HepG2 (cell line): ENCODE data around the gene DDX20. TPM values are rescaled to one million over a fixed set of nuclear protein-coding genes. Genes with fewer than 3 reads are reported as not detected.

Experiments
- ATAC-seq: fragments of 200-7000 bp; cut with Tn5 transposase; 3 replicates; pipeline ENCODE4 v1.9.1; 2020; ENCODE audit warnings: mild to moderate bottlenecking, moderate library complexity
- BruUV-seq: library from RNA; stranded (reverse); fragments of 400-500 nt; replicated peaks from 2 replicates; lab custom pipeline; 2021; lab: Mats Ljungman, UMichigan
- CTCF ChIA-PET: fragments of 300-600 bp; formaldehyde crosslinking; extraction: SDS; loops from one replicate; lab custom pipeline; 2021; ENCODE audit warnings: low total read pairs, inconsistent platforms, low intra/inter-chr PET ratio; lab: Yijun Ruan, JAX
- POLR2A ChIA-PET: fragments of 350-600 bp; sonication (Branson Sonifier 250); formaldehyde crosslinking; loops from one replicate; lab custom pipeline; 2020; ENCODE audit warnings: antibody characterized with exemption, inconsistent platforms; lab: Yijun Ruan, JAX
- DNase-seq: peaks from one replicate; pipeline ENCODE4 v3.0.0-alpha.2; 2015; ENCODE audit warnings: low spot score
- FAIRE-seq: peaks from 3 replicates; lab custom pipeline; 2011; peaks lifted over from hg19 to GRCh38; lab: Jason Lieb, UNC
- H2AFZ ChIP-seq: one replicate; pipeline ENCODE4 v1.6.1; 2011; ENCODE audit warnings: low read length, inconsistent platforms
- H3K27ac ChIP-seq: fragments of 300-600 bp; 3 replicates; pipeline ENCODE4 v1.8.0; 2011; ENCODE audit warnings: mixed run types, mild to moderate bottlenecking, mixed read lengths, low read length, inconsistent platforms; ENCODE audit not compliant: insufficient read depth; ENCODE audit errors: extremely low read length
- H3K27me3 ChIP-seq, 2 experiments: fragments of 200-600 bp in 1 of 2; 2 replicates in 1 of 2; 3 replicates in 1 of 2; pipeline versions ENCODE4 v1.6.0 to v1.8.0; 2011; ENCODE audit warnings: low read length in 2 of 2, mild to moderate bottlenecking in 2 of 2, moderate library complexity in 2 of 2, inconsistent platforms in 1 of 2; ENCODE audit not compliant: insufficient read depth in 2 of 2, control insufficient read depth in 1 of 2
- H3K36me3 ChIP-seq, 2 experiments: fragments of 200-600 bp in 1 of 2; replicated peaks in 1 of 2; 2 replicates in 1 of 2; 3 replicates in 1 of 2; pipeline versions ENCODE4 v1.5.1 to v1.8.0; 2011; ENCODE audit warnings: low read length in 2 of 2, inconsistent platforms in 1 of 2; ENCODE audit not compliant: insufficient read depth in 2 of 2, control insufficient read depth in 1 of 2
- H3K4me1 ChIP-seq: 2 replicates; pipeline ENCODE4 v1.5.1; 2012; ENCODE audit warnings: low read length, inconsistent platforms; ENCODE audit not compliant: insufficient read depth
- H3K4me2 ChIP-seq: 2 replicates; pipeline ENCODE4 v1.6.0; 2011; ENCODE audit warnings: low read depth, low read length, inconsistent platforms
- H3K4me3 ChIP-seq, 3 experiments: fragments of 200-600 bp in 1 of 3; sonication (generic), shearing (Covaris generic) in 1 of 3; replicated peaks in 1 of 3; 2 replicates each; pipeline ENCODE4 v1.5.1; 2011 to 2016; ENCODE audit warnings: low read length in 3 of 3, inconsistent platforms in 2 of 3, low read depth in 2 of 3, mild to moderate bottlenecking in 2 of 3, control low read depth in 1 of 3, mixed read lengths in 1 of 3; ENCODE audit not compliant: insufficient read depth in 1 of 3
- H3K79me2 ChIP-seq: one replicate; pipeline ENCODE4 v1.6.1; 2011; ENCODE audit warnings: low read length, inconsistent platforms; ENCODE audit not compliant: insufficient read depth
- H3K9ac ChIP-seq: 2 replicates; pipeline ENCODE4 v1.6.0; 2011; ENCODE audit warnings: mild to moderate bottlenecking, low read depth, low read length, inconsistent platforms; ENCODE audit not compliant: insufficient read depth
- H3K9me3 ChIP-seq: 2 replicates; pipeline ENCODE4 v1.5.1; 2012; ENCODE audit warnings: mild to moderate bottlenecking, low read length
- H4K20me1 ChIP-seq: 2 replicates; pipeline ENCODE4 v1.6.0; 2011; ENCODE audit warnings: inconsistent platforms, mild to moderate bottlenecking, low read length, moderate library complexity; ENCODE audit not compliant: insufficient read depth
- CCAR2 ChIP-seq: fragments of 200-400 bp; formaldehyde crosslinking; optimal IDR thresholded peaks from 2 replicates; pipeline ENCODE3; 2018; ENCODE audit warnings: low read depth, mild to moderate bottlenecking, low read length, moderate library complexity
- MBNL3 ChIP-seq: fragments of 250-450 bp; sonication (Bioruptor Pico); conservative IDR thresholded peaks from 2 replicates; pipeline ENCODE4 v1.8.0; 2022; ENCODE audit warnings: mild to moderate bottlenecking, inconsistent platforms
- NCOA2 ChIP-seq: sonication (generic); formaldehyde crosslinking; IDR thresholded peaks from 2 replicates; pipeline ENCODE4 v1.8.0; 2022; ENCODE audit warnings: inconsistent platforms
- PHF5A ChIP-seq: IDR thresholded peaks from one replicate; pipeline ENCODE4 v1.6.1; 2018; ENCODE audit warnings: low read depth, missing genetic modification reagents; ENCODE audit not compliant: unreplicated experiment
- RFX3 ChIP-seq: IDR thresholded peaks from 2 replicates; pipeline ENCODE4 v1.6.1; 2016; ENCODE audit warnings: missing biosample characterization, missing genetic modification reagents
- RNF2 ChIP-seq: fragments of 450-650 bp; conservative IDR thresholded peaks from 2 replicates; pipeline ENCODE4 v1.6.1; 2016; ENCODE audit warnings: low read depth
- TEAD3 ChIP-seq: optimal IDR thresholded peaks from 2 replicates; pipeline ENCODE3; 2016; ENCODE audit warnings: borderline replicate concordance
- YEATS4 ChIP-seq: sonication (generic); formaldehyde crosslinking; IDR thresholded peaks from 2 replicates; pipeline ENCODE4 v1.4.0; 2020; ENCODE audit warnings: missing genetic modification reagents, borderline replicate concordance
- ZC3H4 ChIP-seq: sonication (generic); formaldehyde crosslinking; IDR thresholded peaks from 2 replicates; pipeline ENCODE4 v1.4.0; 2020; ENCODE audit warnings: missing genetic modification reagents, borderline replicate concordance
- ZFP36 ChIP-seq: fragments of 150-350 bp; IDR thresholded peaks from 2 replicates; pipeline ENCODE4 v1.6.1; 2018; ENCODE audit warnings: borderline replicate concordance, low read length, low read depth; ENCODE audit not compliant: partially characterized antibody
- ZKSCAN1 ChIP-seq: fragments of 150-350 bp; IDR thresholded peaks from 2 replicates; pipeline ENCODE4 v1.6.1; 2014; ENCODE audit warnings: low read length
- ZNF101 ChIP-seq: sonication (generic); formaldehyde crosslinking; IDR thresholded peaks from 2 replicates; pipeline ENCODE4 v1.4.0; 2020; ENCODE audit warnings: mild to moderate bottlenecking, low read depth, missing genetic modification reagents, borderline replicate concordance
- ZNF205 ChIP-seq: IDR thresholded peaks from 2 replicates; pipeline ENCODE4 v1.6.1; 2018; ENCODE audit warnings: missing biosample characterization, missing genetic modification reagents
- WGBS: methylation state at CpG from one replicate; pipeline ENCODE4 v1.1.6; 2017; ENCODE audit warnings: low lambda C conversion rate; 5-methylcytosine and 5-hydroxymethylcytosine counted together
- in situ Hi-C: cut with HindIII; loops from 2 replicates; pipeline ENCODE4 v1.10.0; 2017; ENCODE audit warnings: low pct_unique_long_range_greater_than_20kb; ENCODE audit not compliant: extremely low pct_ligation_motif_present
- intact Hi-C: fragments of 100-400 bp; cut with micrococcal nuclease; formaldehyde crosslinking; loops from one replicate; pipeline ENCODE4 v1.10.0; 2022; ENCODE audit not compliant: unreplicated experiment
- polyA plus RNA-seq, 8 experiments: library from polyadenylated mRNA; depleted of rRNA in 3 of 8; stranded (reverse) in 7 of 8; unstranded in 1 of 8; fragments of >200 nt; fragmentation: Illumina TruSeq in 4 of 8; extraction: Trizol in 4 of 8; gene quantifications; 2 replicates each; pipeline versions ENCODE4 v1.2.1 to v1.2.3, GENCODE V29; 2011 to 2016; ENCODE audit warnings: low read depth in 4 of 8, missing spikeins in 1 of 8, mixed read lengths in 1 of 8; ENCODE audit not compliant: insufficient read depth in 1 of 8
- total RNA-seq, 5 experiments: library from RNA; depleted of rRNA; stranded (reverse); fragments of >200 nt; fragmentation: Illumina TruSeq; extraction: Trizol; gene quantifications; 2 replicates each; pipeline ENCODE4 v1.2.3, GENCODE V29; 2016; ENCODE audit warnings: low read depth in 1 of 5
- TF ChIP-seq, protein P1 (sequence below): sonication (generic); formaldehyde crosslinking; IDR thresholded peaks from 2 replicates; pipeline ENCODE4 v1.5.0; 2020; ENCODE audit warnings: mild to moderate bottlenecking, missing genetic modification reagents, borderline replicate concordance
- TF ChIP-seq, protein P2 (sequence below): sonication (generic); formaldehyde crosslinking; conservative IDR thresholded peaks from 2 replicates; pipeline ENCODE4 v1.8.0; 2022; ENCODE audit warnings: missing genetic modification reagents

DDX20 gene
- total and polyA plus RNA-seq, 2 of the 13 experiments (the other 11 are each of a cell fraction or from before 2014, with no cell fraction given) = 4.0 to 14.3 TPM

DNA sequence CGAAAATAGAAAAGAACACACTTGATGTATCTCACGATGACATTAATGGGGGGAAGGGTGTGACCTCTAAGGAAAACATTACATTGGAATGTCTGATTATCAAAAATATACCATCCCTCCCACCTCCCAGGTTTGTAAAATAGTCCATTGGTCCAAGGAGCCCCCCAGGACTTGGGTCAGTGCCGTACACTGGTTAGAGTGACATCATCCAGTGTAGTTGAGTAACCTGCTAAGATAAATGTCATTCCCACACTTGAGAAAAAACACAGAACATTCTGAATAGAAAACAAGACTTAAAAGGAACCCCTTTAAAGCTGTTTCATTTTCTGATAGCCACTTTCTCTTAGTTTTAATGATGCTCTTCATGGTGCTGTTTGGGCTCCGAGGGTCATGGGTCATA lies 15.2 kb downstream of the DDX20 start:
- Histone ChIP-seq H3K27ac (no peak overlapping the region), H3K79me2 (no peaks in the 10 kb centered on the region), H3K9me3 (no peaks in the 10 kb centered on the region), H3K4me2 (no peak overlapping the region), H3K36me3 (peaks cover 6 to 11% of the 10 kb centered on the region in 2 experiments; a peak in 3 of 5 replicates), H4K20me1 (no peaks in the 10 kb centered on the region), H3K27me3 (no peaks in the 10 kb centered on the region), H3K9ac (no peak overlapping the region), H3K4me3 (no peak overlapping the region), H3K4me1 (peaks cover 12% of the 10 kb centered on the region; the same call in 1 of the 2 replicates), H2AFZ (no peak overlapping the region)
- FAIRE-seq (no peak), DNase-seq (no peak), ATAC-seq (no peak)
- ChIA-PET CTCF (no interaction called here), POLR2A (no interaction called here)
- in situ Hi-C loops (no loop called here), intact Hi-C loops (no loop called here)
- BruUV-seq = no TSS peak
- WGBS = 94% methylated on average over 4 of the region's 4 CpGs
- no peak for TF ChIP-seq TEAD3 (CRISPR knock-in tag)
- TF ChIP-seq YEATS4 = no peak
- no peak for TF ChIP-seq ZNF101
- TF ChIP-seq MBNL3 = no peak
- no peak for TF ChIP-seq ZKSCAN1
- TF ChIP-seq, protein P1, sequence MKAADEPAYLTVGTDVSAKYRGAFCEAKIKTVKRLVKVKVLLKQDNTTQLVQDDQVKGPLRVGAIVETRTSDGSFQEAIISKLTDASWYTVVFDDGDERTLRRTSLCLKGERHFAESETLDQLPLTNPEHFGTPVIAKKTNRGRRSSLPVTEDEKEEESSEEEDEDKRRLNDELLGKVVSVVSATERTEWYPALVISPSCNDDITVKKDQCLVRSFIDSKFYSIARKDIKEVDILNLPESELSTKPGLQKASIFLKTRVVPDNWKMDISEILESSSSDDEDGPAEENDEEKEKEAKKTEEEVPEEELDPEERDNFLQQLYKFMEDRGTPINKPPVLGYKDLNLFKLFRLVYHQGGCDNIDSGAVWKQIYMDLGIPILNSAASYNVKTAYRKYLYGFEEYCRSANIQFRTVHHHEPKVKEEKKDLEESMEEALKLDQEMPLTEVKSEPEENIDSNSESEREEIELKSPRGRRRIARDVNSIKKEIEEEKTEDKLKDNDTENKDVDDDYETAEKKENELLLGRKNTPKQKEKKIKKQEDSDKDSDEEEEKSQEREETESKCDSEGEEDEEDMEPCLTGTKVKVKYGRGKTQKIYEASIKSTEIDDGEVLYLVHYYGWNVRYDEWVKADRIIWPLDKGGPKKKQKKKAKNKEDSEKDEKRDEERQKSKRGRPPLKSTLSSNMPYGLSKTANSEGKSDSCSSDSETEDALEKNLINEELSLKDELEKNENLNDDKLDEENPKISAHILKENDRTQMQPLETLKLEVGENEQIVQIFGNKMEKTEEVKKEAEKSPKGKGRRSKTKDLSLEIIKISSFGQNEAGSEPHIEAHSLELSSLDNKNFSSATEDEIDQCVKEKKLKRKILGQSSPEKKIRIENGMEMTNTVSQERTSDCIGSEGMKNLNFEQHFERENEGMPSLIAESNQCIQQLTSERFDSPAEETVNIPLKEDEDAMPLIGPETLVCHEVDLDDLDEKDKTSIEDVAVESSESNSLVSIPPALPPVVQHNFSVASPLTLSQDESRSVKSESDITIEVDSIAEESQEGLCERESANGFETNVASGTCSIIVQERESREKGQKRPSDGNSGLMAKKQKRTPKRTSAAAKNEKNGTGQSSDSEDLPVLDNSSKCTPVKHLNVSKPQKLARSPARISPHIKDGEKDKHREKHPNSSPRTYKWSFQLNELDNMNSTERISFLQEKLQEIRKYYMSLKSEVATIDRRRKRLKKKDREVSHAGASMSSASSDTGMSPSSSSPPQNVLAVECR (CRISPR knock-in tag) = no peak
- TF ChIP-seq RFX3 (CRISPR knock-in tag) = no peak
- no peak for TF ChIP-seq CCAR2
- no peak for TF ChIP-seq RNF2
- TF ChIP-seq ZC3H4 (CRISPR knock-in tag) = no peak
- no peak for TF ChIP-seq ZNF205 (CRISPR knock-in tag)
- no peak for TF ChIP-seq ZFP36
- TF ChIP-seq, protein P2, sequence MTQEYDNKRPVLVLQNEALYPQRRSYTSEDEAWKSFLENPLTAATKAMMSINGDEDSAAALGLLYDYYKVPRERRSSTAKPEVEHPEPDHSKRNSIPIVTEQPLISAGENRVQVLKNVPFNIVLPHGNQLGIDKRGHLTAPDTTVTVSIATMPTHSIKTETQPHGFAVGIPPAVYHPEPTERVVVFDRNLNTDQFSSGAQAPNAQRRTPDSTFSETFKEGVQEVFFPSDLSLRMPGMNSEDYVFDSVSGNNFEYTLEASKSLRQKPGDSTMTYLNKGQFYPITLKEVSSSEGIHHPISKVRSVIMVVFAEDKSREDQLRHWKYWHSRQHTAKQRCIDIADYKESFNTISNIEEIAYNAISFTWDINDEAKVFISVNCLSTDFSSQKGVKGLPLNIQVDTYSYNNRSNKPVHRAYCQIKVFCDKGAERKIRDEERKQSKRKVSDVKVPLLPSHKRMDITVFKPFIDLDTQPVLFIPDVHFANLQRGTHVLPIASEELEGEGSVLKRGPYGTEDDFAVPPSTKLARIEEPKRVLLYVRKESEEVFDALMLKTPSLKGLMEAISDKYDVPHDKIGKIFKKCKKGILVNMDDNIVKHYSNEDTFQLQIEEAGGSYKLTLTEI (CRISPR knock-in tag) = no peak
- TF ChIP-seq NCOA2 (CRISPR knock-in tag) = no peak
- TF ChIP-seq PHF5A (CRISPR knock-in tag) = no peak
